B cell (primary cell): ENCODE data around the gene PHRF1.

Experiments
- EZH2 ChIP-seq: IDR thresholded peaks from 2 replicates; pipeline ENCODE4 v1.6.1; 2012; ENCODE audit warnings: borderline replicate concordance, low read depth, mild to moderate bottlenecking, moderate library complexity, low read length; ENCODE audit not compliant: insufficient read depth, poor library complexity, severe bottlenecking
- TF ChIP-seq, protein P1 (sequence below): fragments of 200-600 bp; IDR thresholded peaks from one replicate; pipeline ENCODE4 v1.8.0; 2022; ENCODE audit warnings: antibody characterized with exemption, mild to moderate bottlenecking

DNA sequence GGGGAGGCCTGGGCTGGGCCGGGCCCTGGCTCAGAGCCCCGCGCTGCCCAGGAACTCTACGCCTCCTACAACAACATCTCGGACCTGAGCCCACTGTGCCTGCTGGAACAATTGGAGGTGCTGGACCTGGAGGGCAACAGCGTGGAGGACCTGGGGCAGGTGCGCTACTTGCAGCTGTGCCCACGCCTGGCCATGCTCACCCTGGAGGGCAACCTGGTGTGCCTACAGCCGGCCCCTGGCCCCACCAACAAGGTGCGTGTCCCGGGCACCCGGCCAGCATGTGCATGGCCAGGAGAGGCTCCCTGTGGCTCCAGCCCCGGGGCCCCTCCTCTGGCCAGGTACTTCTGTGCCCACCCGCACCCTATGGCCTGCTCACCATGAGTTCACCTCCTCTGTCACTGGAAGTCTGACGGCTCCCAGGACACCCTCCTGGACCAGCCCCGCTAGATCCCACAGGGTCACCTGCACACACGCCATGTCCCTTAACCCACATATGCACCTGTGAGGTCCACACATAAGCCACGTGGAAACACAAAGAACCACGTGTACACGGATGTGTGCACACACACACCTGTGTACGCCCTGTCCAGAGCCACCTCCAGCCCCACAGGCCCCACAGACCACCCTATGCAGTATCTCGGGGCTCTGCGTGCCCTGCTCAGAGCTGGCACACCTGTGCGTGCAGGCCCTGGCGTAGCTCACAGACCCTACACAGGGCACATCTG is 26.1 kb upstream of the PHRF1 start:
- TF ChIP-seq, protein P1, sequence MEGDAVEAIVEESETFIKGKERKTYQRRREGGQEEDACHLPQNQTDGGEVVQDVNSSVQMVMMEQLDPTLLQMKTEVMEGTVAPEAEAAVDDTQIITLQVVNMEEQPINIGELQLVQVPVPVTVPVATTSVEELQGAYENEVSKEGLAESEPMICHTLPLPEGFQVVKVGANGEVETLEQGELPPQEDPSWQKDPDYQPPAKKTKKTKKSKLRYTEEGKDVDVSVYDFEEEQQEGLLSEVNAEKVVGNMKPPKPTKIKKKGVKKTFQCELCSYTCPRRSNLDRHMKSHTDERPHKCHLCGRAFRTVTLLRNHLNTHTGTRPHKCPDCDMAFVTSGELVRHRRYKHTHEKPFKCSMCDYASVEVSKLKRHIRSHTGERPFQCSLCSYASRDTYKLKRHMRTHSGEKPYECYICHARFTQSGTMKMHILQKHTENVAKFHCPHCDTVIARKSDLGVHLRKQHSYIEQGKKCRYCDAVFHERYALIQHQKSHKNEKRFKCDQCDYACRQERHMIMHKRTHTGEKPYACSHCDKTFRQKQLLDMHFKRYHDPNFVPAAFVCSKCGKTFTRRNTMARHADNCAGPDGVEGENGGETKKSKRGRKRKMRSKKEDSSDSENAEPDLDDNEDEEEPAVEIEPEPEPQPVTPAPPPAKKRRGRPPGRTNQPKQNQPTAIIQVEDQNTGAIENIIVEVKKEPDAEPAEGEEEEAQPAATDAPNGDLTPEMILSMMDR, result no peak
- TF ChIP-seq EZH2, result no peak
